Mesendoderm (in vitro differentiated cells): Measurements from ENCODE around the gene GPR37L1.

Experiments
- DNase-seq: peaks from one replicate; pipeline ENCODE4 v3.0.0; 2013
- H2AK5ac ChIP-seq: 2 replicates; pipeline ENCODE4 v1.6.1; 2013; ENCODE audit warnings: low read length, inconsistent platforms
- H2BK120ac ChIP-seq: 2 replicates; pipeline ENCODE4 v1.6.1; 2013; ENCODE audit warnings: low read depth, mild to moderate bottlenecking, low read length, moderate library complexity, mixed read lengths
- H2BK15ac ChIP-seq: replicated peaks from 2 replicates; pipeline ENCODE4 v1.6.1; 2013; ENCODE audit warnings: low read depth, mild to moderate bottlenecking, moderate library complexity
- H2BK5ac ChIP-seq: 2 replicates; pipeline ENCODE4 v1.6.1; 2013; ENCODE audit warnings: low read length, inconsistent platforms
- H3K18ac ChIP-seq: 2 replicates; pipeline ENCODE4 v1.6.1; 2013; ENCODE audit warnings: mild to moderate bottlenecking, low read length, mixed read lengths
- H3K23ac ChIP-seq: one replicate; pipeline ENCODE4 v1.6.1; 2013; ENCODE audit warnings: low read length
- H3K27ac ChIP-seq: 2 replicates; pipeline ENCODE4 v1.5.1; 2013; ENCODE audit warnings: low read depth, mild to moderate bottlenecking, inconsistent platforms, low read length, moderate library complexity
- H3K27me3 ChIP-seq: 2 replicates; pipeline ENCODE4 v1.6.1; 2013; ENCODE audit warnings: low read length, control low read depth, mild to moderate bottlenecking, inconsistent platforms; ENCODE audit not compliant: insufficient read depth, poor library complexity
- H3K36me3 ChIP-seq: 2 replicates; pipeline ENCODE4 v1.6.1; 2013; ENCODE audit warnings: low read length, inconsistent platforms; ENCODE audit not compliant: control insufficient read depth, insufficient read depth
- H3K4ac ChIP-seq: one replicate; pipeline ENCODE4 v1.6.1; 2013; ENCODE audit warnings: low read depth, mild to moderate bottlenecking, low read length, moderate library complexity
- H3K4me1 ChIP-seq: 2 replicates; pipeline ENCODE4 v1.6.1; 2013; ENCODE audit warnings: low read depth, low read length, inconsistent platforms; ENCODE audit not compliant: control insufficient read depth
- H3K4me2 ChIP-seq: 2 replicates; pipeline ENCODE4 v1.6.1; 2013; ENCODE audit warnings: low read length
- H3K4me3 ChIP-seq: 2 replicates; pipeline ENCODE4 v1.5.1; 2013; ENCODE audit warnings: mild to moderate bottlenecking, low read length
- H3K56ac ChIP-seq: one replicate; pipeline ENCODE4 v1.6.1; 2013; ENCODE audit warnings: low read length
- H3K79me1 ChIP-seq: 2 replicates; pipeline ENCODE4 v1.6.1; 2013; ENCODE audit warnings: low read length, inconsistent platforms
- H3K79me2 ChIP-seq: 2 replicates; pipeline ENCODE4 v1.6.1; 2013; ENCODE audit warnings: mild to moderate bottlenecking, low read length; ENCODE audit not compliant: control insufficient read depth, insufficient read depth
- H3K9ac ChIP-seq: 2 replicates; pipeline ENCODE4 v1.6.1; 2013; ENCODE audit warnings: low read length, inconsistent platforms
- H4K5ac ChIP-seq: one replicate; pipeline ENCODE4 v1.6.1; 2013; ENCODE audit warnings: low read length
- H4K8ac ChIP-seq: one replicate; pipeline ENCODE4 v1.6.1; 2013; ENCODE audit warnings: low read depth, mild to moderate bottlenecking, control low read depth, low read length, moderate library complexity
- WGBS: extraction: QIAGEN DNeasy Blood & Tissue Kit; methylation state at CpG from one replicate; pipeline ENCODE4 v1.1.7; 2013; ENCODE audit warnings: low lambda C conversion rate, missing lambda C conversion rate; ENCODE audit not compliant: insufficient coverage; ENCODE audit errors: extremely low coverage; 5-methylcytosine and 5-hydroxymethylcytosine counted together

Gene GPR37L1

GRCh38 chr1:202112859-202113689 lies 9.6 kb upstream of the GPR37L1 start:
- no peak overlapping the region for H3K27ac ChIP-seq
- no peak for DNase-seq
- H3K56ac ChIP-seq = peak overlapping the region; percentile 42
- H3K4ac ChIP-seq = no peak overlapping the region
- no CpG with 5 or more reads among the region's 5 CpGs for WGBS
- no peak overlapping the region for H2BK5ac ChIP-seq
- no peaks in the 10 kb centered on the region for H3K79me1 ChIP-seq
- no peak overlapping the region for H4K8ac ChIP-seq
- H3K18ac ChIP-seq = no peak overlapping the region
- no peak overlapping the region for H3K4me2 ChIP-seq
- H3K4me3 ChIP-seq = no peak overlapping the region
- H3K36me3 ChIP-seq = no peaks in the 10 kb centered on the region
- H3K27me3 ChIP-seq = no peaks in the 10 kb centered on the region
- no peak overlapping the region for H2BK15ac ChIP-seq
- no peak overlapping the region for H4K5ac ChIP-seq
- H3K4me1 ChIP-seq = no peaks in the 10 kb centered on the region
- no peak overlapping the region for H3K23ac ChIP-seq
- H3K9ac ChIP-seq = no peak overlapping the region
- H2AK5ac ChIP-seq = no peak overlapping the region
- H2BK120ac ChIP-seq = no peak overlapping the region
- H3K79me2 ChIP-seq = no peaks in the 10 kb centered on the region

GRCh38 chr1:202113690-202114300 lies 8.9 kb upstream of the GPR37L1 start:
- Histone ChIP-seq H3K23ac (no peak overlapping the region), H4K5ac (no peak overlapping the region), H3K9ac (no peak overlapping the region), H3K79me1 (no peaks in the 10 kb centered on the region), H3K27me3 (no peaks in the 10 kb centered on the region), H3K36me3 (no peaks in the 10 kb centered on the region), H3K4me2 (no peak overlapping the region), H2AK5ac (no peak overlapping the region), H3K4me1 (no peaks in the 10 kb centered on the region), H2BK15ac (no peak overlapping the region), H4K8ac (no peak overlapping the region), H3K18ac (no peak overlapping the region), H3K4ac (no peak overlapping the region), H3K4me3 (no peak overlapping the region), H2BK5ac (no peak overlapping the region), H3K27ac (no peak overlapping the region), H3K79me2 (no peaks in the 10 kb centered on the region), H3K56ac (no peak overlapping the region), H2BK120ac (no peak overlapping the region)
- DNase-seq = no peak
- WGBS = no CpG with 5 or more reads among the region's 2 CpGs

- H3K4me2 ChIP-seq = no peak overlapping the region
- no peak overlapping the region for H2AK5ac ChIP-seq
- H3K18ac ChIP-seq = no peak overlapping the region
- H3K23ac ChIP-seq = no peak overlapping the region
- no peak overlapping the region for H2BK15ac ChIP-seq
- H4K8ac ChIP-seq = no peak overlapping the region
- no peak overlapping the region for H3K4me3 ChIP-seq
- no peak overlapping the region for H2BK5ac ChIP-seq
- no peaks in the 10 kb centered on the region for H3K79me2 ChIP-seq
- no peaks in the 10 kb centered on the region for H3K27me3 ChIP-seq
- H3K27ac ChIP-seq = no peak overlapping the region
- no CpG with 5 or more reads among the region's 8 CpGs for WGBS
- no peaks in the 10 kb centered on the region for H3K36me3 ChIP-seq
- no peak overlapping the region for H4K5ac ChIP-seq
- no peaks in the 10 kb centered on the region for H3K79me1 ChIP-seq
- no peak overlapping the region for H2BK120ac ChIP-seq
- H3K4ac ChIP-seq = no peak overlapping the region
- H3K56ac ChIP-seq = no peak overlapping the region
- H3K9ac ChIP-seq = no peak overlapping the region
- no peak for DNase-seq
- no peaks in the 10 kb centered on the region for H3K4me1 ChIP-seq
These were observed 6.4 kb upstream of the GPR37L1 start for GRCh38 chr1:202116287-202116686.

GRCh38 chr1:202117898-202118371 lies 4.8 kb upstream of the GPR37L1 start:
- Histone ChIP-seq H3K56ac (peak overlapping the region; percentile 15), H4K8ac (no peak overlapping the region), H2AK5ac (peak overlapping the region; percentile 65), H3K23ac (no peak overlapping the region), H4K5ac (no peak overlapping the region), H3K79me2 (no peaks in the 10 kb centered on the region), H3K27ac (no peak overlapping the region), H3K9ac (no peak overlapping the region), H3K4me2 (no peak overlapping the region), H2BK5ac (no peak overlapping the region), H3K4me3 (no peak overlapping the region), H3K4me1 (no peaks in the 10 kb centered on the region), H2BK120ac (no peak overlapping the region), H3K4ac (no peak overlapping the region), H3K27me3 (no peaks in the 10 kb centered on the region), H3K36me3 (no peaks in the 10 kb centered on the region), H2BK15ac (no peak overlapping the region), H3K79me1 (no peaks in the 10 kb centered on the region), H3K18ac (no peak overlapping the region)
- no peak for DNase-seq
- no CpG with 5 or more reads among the region's 10 CpGs for whole genome bisulfite sequencing

- Histone ChIP-seq H3K4me2 (no peak overlapping the region), H3K27me3 (no peaks in the 10 kb centered on the region), H4K8ac (no peak overlapping the region), H3K36me3 (no peaks in the 10 kb centered on the region), H3K27ac (no peak overlapping the region), H2AK5ac (no peak overlapping the region), H3K23ac (no peak overlapping the region), H3K56ac (peak overlapping the region; percentile 17), H4K5ac (no peak overlapping the region), H2BK120ac (no peak overlapping the region), H3K4me1 (no peaks in the 10 kb centered on the region), H2BK5ac (no peak overlapping the region), H3K4ac (no peak overlapping the region), H3K79me2 (no peaks in the 10 kb centered on the region), H3K79me1 (no peaks in the 10 kb centered on the region), H3K9ac (no peak overlapping the region), H3K18ac (no peak overlapping the region), H2BK15ac (no peak overlapping the region), H3K4me3 (no peak overlapping the region)
- no CpG with 5 or more reads among the region's 7 CpGs for WGBS
- DNase-seq = no peak
These were observed 1.7 kb upstream of the GPR37L1 start for GRCh38 chr1:202121006-202121405.
